K562 (cell line): ENCODE data around the gene LSM6.

Experiments used
- CTCF ChIP-seq, 3 experiments: IDR thresholded peaks in 2 of 3; conservative IDR thresholded peaks in 1 of 3; 2 replicates each; pipeline ENCODE4 v1.5.1; 2011 to 2012; ENCODE audit warnings: low read length in 3 of 3, mild to moderate bottlenecking in 3 of 3, control low read depth in 2 of 3, improper control_type of control experiment in 1 of 3, inconsistent platforms in 1 of 3, low read depth in 1 of 3, mixed read lengths in 1 of 3, moderate library complexity in 1 of 3; ENCODE audit not compliant: insufficient read depth in 2 of 3
- KAT8 ChIP-seq: fragments of 450-650 bp; IDR thresholded peaks from 2 replicates; pipeline ENCODE4 v1.6.1; 2016; ENCODE audit warnings: low read depth, mild to moderate bottlenecking
- POLR2A ChIP-seq: fragments of 450-650 bp; conservative IDR thresholded peaks from 2 replicates; pipeline ENCODE4 v1.6.1; 2016

DNA sequence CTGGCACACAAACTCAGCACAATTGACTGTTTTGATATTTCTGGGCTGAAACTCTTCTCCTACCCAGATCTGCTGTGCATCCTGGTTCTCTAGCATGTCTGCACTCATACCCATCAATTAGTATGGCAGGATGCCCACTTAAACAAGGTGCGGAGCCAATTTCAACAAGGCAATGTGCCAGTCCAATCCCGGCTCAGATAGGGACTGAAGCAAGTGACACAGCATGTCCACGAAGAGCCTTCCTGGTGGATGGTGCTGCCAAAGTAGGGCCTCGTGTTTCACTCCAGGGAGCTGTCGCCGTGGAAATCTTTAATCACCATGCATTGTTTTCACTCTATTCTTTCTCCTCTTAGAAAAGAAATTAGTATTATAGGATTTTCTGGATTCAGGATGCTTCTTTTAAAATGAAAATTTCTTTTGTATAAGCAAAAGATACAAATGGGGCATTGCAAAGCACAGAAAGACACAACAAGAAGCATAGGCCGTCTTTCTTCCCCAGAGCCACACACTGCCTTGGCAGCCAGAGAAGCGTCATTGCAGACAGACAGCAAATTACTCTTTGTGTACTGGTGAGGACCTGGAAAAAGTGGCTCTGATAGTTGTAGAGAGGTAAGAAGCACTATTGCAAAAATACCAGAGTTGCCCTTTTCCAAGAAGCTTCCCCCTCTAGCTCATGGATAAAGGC, 40.6 kb upstream of the LSM6 start:
- TF ChIP-seq POLR2A = no peak
- TF ChIP-seq CTCF (IDR thresholded peaks at IDR 0.05 in 2 of 3, conservative IDR thresholded peaks at IDR 0.05 in 1 of 3; ENCODE audit: insufficient read depth in 2 of 3, low read depth in 1 of 3, low read length in 3 of 3) = no peak
- no peak for TF ChIP-seq KAT8
